Astrocyte (in vitro differentiated cells and primary cell): ENCODE data around the gene PLEKHA3. TPM values are rescaled to one million over a fixed set of nuclear protein-coding genes. Genes with fewer than 3 reads are reported as not detected.
"Not testable (repeated sequence)": the region's sequence is repeated elsewhere in the genome, so short reads cannot be mapped to it uniquely, and the experiment has no call there.

Experiments used
- DNase-seq: peaks from one replicate; pipeline ENCODE4 v3.0.0-alpha.2; 2010; ENCODE audit warnings: low read depth
- FAIRE-seq: peaks from 2 replicates; lab custom pipeline; 2011; peaks lifted over from hg19 to GRCh38; lab: Jason Lieb, UNC
- H2AFZ ChIP-seq: 2 replicates; pipeline ENCODE4 v1.6.0; 2012; ENCODE audit warnings: low read depth, low read length, inconsistent platforms
- H3K27ac ChIP-seq: 2 replicates; pipeline ENCODE4 v1.5.1; 2011; ENCODE audit warnings: low read depth, low read length, inconsistent platforms
- H3K27me3 ChIP-seq: 2 replicates; pipeline ENCODE4 v1.6.0; 2011; ENCODE audit warnings: low read length, inconsistent platforms; ENCODE audit not compliant: insufficient read depth
- H3K36me3 ChIP-seq: 2 replicates; pipeline ENCODE4 v1.5.1; 2011; ENCODE audit warnings: low read length, inconsistent platforms; ENCODE audit not compliant: insufficient read depth
- H3K4me1 ChIP-seq: 2 replicates; pipeline ENCODE4 v1.5.1; 2011; ENCODE audit warnings: low read length, inconsistent platforms; ENCODE audit not compliant: insufficient read depth
- H3K4me2 ChIP-seq: 2 replicates; pipeline ENCODE4 v1.6.0; 2012; ENCODE audit warnings: low read length, inconsistent platforms
- H3K4me3 ChIP-seq: 2 replicates; pipeline ENCODE4 v1.5.1; 2011; ENCODE audit warnings: low read depth, mild to moderate bottlenecking, low read length, inconsistent platforms; ENCODE audit not compliant: insufficient read depth
- H3K79me2 ChIP-seq: 2 replicates; pipeline ENCODE4 v1.6.0; 2012; ENCODE audit warnings: mild to moderate bottlenecking, low read length, inconsistent platforms; ENCODE audit not compliant: insufficient read depth
- H3K9ac ChIP-seq: 2 replicates; pipeline ENCODE4 v1.6.0; 2012; ENCODE audit warnings: mild to moderate bottlenecking, low read length, inconsistent platforms
- H3K9me3 ChIP-seq: 2 replicates; pipeline ENCODE4 v1.5.1; 2012; ENCODE audit warnings: low read depth, mild to moderate bottlenecking, low read length, inconsistent platforms; ENCODE audit not compliant: insufficient read depth
- H4K20me1 ChIP-seq: 2 replicates; pipeline ENCODE4 v1.6.0; 2012; ENCODE audit warnings: low read length, inconsistent platforms; ENCODE audit not compliant: insufficient read depth
- H3K27ac Mint-ChIP-seq: one replicate; pipeline ENCODE4 v1.8.0; 2021; ENCODE audit warnings: mild to moderate bottlenecking, mixed read lengths; ENCODE audit not compliant: unreplicated experiment
- H3K27me3 Mint-ChIP-seq: one replicate; pipeline ENCODE4 v1.8.0; 2021; ENCODE audit warnings: low read depth, mixed read lengths; ENCODE audit not compliant: unreplicated experiment
- H3K36me3 Mint-ChIP-seq: one replicate; pipeline ENCODE4 v1.8.0; 2021; ENCODE audit warnings: low read depth, mixed read lengths; ENCODE audit not compliant: unreplicated experiment
- H3K4me1 Mint-ChIP-seq: one replicate; pipeline ENCODE4 v1.8.0; 2021; ENCODE audit warnings: low read depth, mixed read lengths; ENCODE audit not compliant: unreplicated experiment
- H3K4me3 Mint-ChIP-seq: one replicate; pipeline ENCODE4 v1.8.0; 2021; ENCODE audit warnings: mild to moderate bottlenecking, moderate library complexity, mixed read lengths; ENCODE audit not compliant: unreplicated experiment
- H3K9me3 Mint-ChIP-seq: one replicate; pipeline ENCODE4 v1.8.0; 2021; ENCODE audit warnings: mild to moderate bottlenecking, mixed read lengths; ENCODE audit not compliant: unreplicated experiment
- EZH2 ChIP-seq: IDR thresholded peaks from 2 replicates; pipeline ENCODE4 v1.6.1; 2012; ENCODE audit warnings: mild to moderate bottlenecking, low read length, inconsistent platforms; ENCODE audit not compliant: insufficient read depth
- total RNA-seq: library from RNA; stranded (reverse); gene quantifications from 2 replicates; pipeline ENCODE4 v1.2.1, GENCODE V29; 2021
- TF ChIP-seq, protein P1 (sequence below): IDR thresholded peaks from 2 replicates; pipeline ENCODE4 v1.5.1; 2011; ENCODE audit warnings: low read depth, mild to moderate bottlenecking, inconsistent platforms, low read length, moderate library complexity; ENCODE audit not compliant: insufficient read depth

Gene PLEKHA3
- total RNA-seq, 1 donor from 2014 or later: 42.1 TPM

DNA sequence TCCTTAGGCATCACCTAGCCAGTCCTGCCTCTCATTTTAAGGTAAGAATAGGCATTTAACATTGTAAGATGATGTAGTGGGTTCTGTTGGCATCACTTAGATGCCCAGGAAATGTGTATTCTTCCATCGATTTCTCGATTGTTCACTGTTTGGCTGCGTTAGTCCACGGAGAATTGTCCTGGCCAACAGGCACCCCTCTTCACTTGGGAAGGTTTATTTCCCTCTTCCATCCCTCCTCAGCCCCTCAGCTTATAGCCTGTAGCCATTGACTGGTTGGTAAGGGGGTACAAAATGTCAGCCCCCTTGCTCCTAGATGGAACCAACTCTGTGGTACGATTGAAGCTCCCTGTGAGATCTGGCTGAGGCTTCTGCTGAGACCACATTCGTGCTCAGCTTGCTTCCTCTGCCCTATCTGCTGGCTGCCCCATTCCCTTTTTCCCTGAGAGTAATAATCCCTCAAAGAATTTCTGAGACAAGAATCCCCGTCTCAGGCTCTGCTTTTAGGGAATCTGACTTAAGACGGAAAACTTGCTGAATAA lies 43.4 kb downstream of the PLEKHA3 start:
- FAIRE-seq: no peak
- H2AFZ ChIP-seq: peak overlapping the region; percentile 39
- Mint-ChIP-seq H3K27me3 (no peaks in the 10 kb centered on the region), H3K4me3 (peak overlapping the region; percentile 97), H3K27ac (peak overlapping the region; percentile 80), H3K9me3 (no peaks in the 10 kb centered on the region), H3K36me3 (peaks cover 14% of the 10 kb centered on the region), H3K4me1 (no peaks in the 10 kb centered on the region)
- H3K9me3 ChIP-seq: no peaks in the 10 kb centered on the region
- peak overlapping the region; percentile 88 for H3K4me2 ChIP-seq
- H3K36me3 ChIP-seq: no peaks in the 10 kb centered on the region
- TF ChIP-seq, protein P1, sequence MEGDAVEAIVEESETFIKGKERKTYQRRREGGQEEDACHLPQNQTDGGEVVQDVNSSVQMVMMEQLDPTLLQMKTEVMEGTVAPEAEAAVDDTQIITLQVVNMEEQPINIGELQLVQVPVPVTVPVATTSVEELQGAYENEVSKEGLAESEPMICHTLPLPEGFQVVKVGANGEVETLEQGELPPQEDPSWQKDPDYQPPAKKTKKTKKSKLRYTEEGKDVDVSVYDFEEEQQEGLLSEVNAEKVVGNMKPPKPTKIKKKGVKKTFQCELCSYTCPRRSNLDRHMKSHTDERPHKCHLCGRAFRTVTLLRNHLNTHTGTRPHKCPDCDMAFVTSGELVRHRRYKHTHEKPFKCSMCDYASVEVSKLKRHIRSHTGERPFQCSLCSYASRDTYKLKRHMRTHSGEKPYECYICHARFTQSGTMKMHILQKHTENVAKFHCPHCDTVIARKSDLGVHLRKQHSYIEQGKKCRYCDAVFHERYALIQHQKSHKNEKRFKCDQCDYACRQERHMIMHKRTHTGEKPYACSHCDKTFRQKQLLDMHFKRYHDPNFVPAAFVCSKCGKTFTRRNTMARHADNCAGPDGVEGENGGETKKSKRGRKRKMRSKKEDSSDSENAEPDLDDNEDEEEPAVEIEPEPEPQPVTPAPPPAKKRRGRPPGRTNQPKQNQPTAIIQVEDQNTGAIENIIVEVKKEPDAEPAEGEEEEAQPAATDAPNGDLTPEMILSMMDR: no peak
- no peak for TF ChIP-seq EZH2
- H3K79me2 ChIP-seq: peaks cover 40% of the 10 kb centered on the region
- no peaks in the 10 kb centered on the region for H3K27me3 ChIP-seq
- peak overlapping the region; percentile 66 for H3K27ac ChIP-seq
- peak overlapping the region; percentile 74 for H3K4me3 ChIP-seq
- peaks cover 3% of the 10 kb centered on the region for H3K4me1 ChIP-seq
- DNase-seq: no peak
- H3K9ac ChIP-seq: peak overlapping the region; percentile 86
- no peaks in the 10 kb centered on the region for H4K20me1 ChIP-seq

DNA sequence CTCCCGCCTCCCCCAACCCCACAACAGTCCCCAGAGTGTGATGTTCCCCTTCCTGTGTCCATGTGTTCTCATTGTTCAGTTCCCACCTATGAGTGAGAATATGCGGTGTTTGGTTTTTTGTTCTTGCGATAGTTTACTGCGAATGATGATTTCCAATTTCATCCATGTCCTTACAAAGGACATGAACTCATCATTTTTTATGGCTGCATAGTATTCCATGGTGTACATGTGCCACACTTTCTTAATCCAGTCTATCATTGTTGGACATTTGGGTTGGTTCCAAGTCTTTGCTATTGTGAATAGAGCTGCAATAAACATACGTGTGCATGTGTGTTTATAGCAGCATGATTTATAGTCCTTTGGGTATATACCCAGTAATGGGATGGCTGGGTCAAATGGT lies 44.8 kb downstream of the PLEKHA3 start:
- H2AFZ ChIP-seq, H3K9me3 ChIP-seq, H3K27me3 Mint-ChIP-seq, H3K27me3 ChIP-seq, H3K4me1 Mint-ChIP-seq, H3K36me3 ChIP-seq, H3K9ac ChIP-seq, H3K4me3 ChIP-seq, DNase-seq, H3K27ac Mint-ChIP-seq, H3K36me3 Mint-ChIP-seq, H3K4me2 ChIP-seq, H4K20me1 ChIP-seq, H3K27ac ChIP-seq, H3K4me1 ChIP-seq, FAIRE-seq, H3K9me3 Mint-ChIP-seq: not testable (repeated sequence)
- H3K4me3 Mint-ChIP-seq: peak overlapping the region; percentile 76
- peaks cover 46% of the 10 kb centered on the region for H3K79me2 ChIP-seq

DNA sequence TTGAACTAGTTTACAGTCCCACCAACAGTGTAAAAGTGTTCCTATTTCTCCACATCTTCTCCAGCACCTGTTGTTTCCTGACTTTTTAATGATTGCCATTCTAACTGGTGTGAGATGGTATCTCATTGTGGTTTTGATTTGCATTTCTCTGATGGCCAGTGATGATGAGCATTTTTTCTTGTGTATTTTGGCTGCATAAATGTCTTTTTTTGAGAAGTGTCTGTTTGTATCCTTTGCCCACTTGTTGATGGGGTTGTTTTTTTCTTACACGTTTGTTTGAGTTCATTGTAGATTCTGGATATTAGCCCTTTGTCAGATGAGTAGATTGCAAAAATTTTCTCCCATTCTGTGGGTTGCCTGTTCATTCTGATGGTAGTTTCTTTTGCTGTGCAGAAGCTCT lies 45.2 kb downstream of the PLEKHA3 start:
- not testable (repeated sequence) for H2AFZ ChIP-seq, H3K4me2 ChIP-seq, H4K20me1 ChIP-seq, H3K9me3 ChIP-seq, H3K36me3 ChIP-seq, H3K36me3 Mint-ChIP-seq, H3K4me1 Mint-ChIP-seq, H3K4me1 ChIP-seq, H3K4me3 ChIP-seq, H3K27ac ChIP-seq, H3K4me3 Mint-ChIP-seq, FAIRE-seq, H3K27me3 Mint-ChIP-seq, DNase-seq, H3K9ac ChIP-seq, H3K27ac Mint-ChIP-seq, H3K9me3 Mint-ChIP-seq, H3K27me3 ChIP-seq
- H3K79me2 ChIP-seq: peaks cover 50% of the 10 kb centered on the region
